ENCODE data around the gene CSTF3.
"Not testable (repeated sequence)": the region's sequence is repeated elsewhere in the genome, so short reads cannot be mapped to it uniquely, and the experiment has no call there.

The CSTF3 gene

GRCh38 chr11:33094157-33094556 is 67.1 kb downstream of the CSTF3 start:
- in situ Hi-C loops (cut with HindIII; ENCODE audit: low sequenced_read_pairs), result no loop called here

DNA sequence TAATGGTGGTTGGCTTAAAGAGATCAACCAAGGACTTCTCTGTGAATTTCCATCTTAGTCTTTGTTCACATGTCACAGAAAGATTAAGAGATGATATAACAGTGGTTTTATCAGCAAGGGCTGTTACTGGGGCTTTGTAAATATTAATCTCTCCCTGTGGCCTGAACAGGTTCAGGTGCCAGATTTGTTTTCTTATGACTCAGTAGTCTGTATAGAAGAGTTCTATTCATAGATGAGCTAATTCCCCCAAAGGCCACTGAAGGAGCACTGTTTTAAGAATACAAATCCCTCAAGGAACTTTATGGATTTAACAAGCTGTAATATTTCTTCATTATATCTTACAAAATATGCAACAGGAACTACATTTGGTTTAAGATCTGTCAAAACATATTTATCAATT is 71.5 kb downstream of the CSTF3 start:
- in situ Hi-C loops (cut with HindIII; ENCODE audit: low sequenced_read_pairs), result no loop called here

DNA sequence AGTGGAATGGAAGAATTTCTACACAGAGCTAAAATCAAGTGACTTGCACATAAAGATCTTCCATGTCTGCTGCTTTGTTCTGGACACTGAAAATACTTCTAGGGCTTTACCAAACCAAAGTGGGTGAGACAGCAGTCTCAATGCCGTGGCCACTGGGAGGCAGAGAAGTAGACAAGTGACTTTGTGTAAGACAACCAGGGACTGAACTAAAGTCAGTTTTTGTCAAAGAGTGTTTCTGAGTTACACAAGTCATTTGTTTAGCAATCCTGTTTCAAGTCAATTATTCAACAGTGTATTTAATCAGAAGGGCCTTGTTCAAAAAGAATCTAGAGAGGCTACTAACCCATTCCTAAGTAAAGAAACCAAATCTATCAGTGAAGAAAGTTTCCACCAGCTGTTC is 75.3 kb downstream of the CSTF3 start:
- in situ Hi-C loops (cut with HindIII; ENCODE audit: low sequenced_read_pairs), result no loop called here

DNA sequence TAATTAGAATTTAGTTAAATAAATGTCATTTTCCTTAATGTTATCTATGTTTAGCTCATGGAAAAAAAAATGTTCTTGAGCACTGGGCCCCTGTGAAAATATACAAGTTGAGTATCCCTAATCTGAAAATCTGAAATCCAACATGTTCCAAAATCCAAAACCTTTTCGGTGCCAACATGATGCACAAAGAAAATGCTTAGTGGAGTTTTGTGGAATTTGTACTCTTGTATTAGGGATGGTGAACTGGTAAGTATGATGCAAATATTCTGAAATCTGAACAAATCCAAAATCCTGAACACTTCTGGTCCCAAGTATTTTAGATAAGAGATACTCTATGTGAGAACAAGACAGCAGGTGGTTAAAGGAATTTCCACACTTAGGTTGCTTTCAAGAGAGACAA is 77.4 kb downstream of the CSTF3 start:
- in situ Hi-C loops (cut with HindIII; ENCODE audit: low sequenced_read_pairs), result no loop called here

GRCh38 chr11:33072465-33072864 is 88.8 kb downstream of the CSTF3 start:
- in situ Hi-C loops (cut with HindIII; ENCODE audit: low sequenced_read_pairs), result no loop called here

DNA sequence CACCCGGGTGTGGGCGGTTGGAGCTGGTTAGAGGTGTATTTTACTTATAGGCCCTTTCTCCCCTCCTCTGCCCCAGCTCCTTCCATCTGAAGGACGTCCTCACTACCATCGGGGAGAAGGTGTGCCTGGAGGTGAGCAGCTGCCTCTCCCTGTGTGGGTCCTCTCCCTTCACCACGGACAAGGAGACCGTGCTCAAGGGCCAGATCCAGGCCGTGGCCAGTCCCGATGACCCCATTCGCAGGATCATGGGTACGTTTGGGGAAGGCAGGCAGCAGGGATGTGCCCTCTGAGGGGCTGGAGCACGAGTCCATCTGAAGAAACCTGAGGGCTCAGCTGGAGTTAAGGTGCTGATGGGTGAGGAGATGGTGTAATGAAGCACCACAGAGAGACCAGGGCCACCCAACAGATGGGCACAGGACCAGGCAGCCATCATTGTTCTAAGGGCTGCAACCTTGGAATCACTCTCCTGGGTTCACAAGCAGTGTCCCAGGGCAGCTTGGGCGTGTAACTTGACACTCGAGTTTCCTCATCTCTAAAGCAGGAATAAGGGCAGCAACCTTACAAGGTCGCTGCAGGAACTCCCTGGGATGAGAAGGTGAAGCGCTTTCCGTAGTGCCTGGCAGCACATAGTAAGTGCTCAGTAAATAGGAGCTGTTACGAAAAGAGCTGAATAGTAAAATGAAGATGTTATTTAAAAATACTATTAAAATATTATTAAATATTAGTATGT is 92.5 kb downstream of the CSTF3 start:
- in situ Hi-C loops (cut with HindIII; ENCODE audit: low sequenced_read_pairs), result no loop called here

- in situ Hi-C loops (cut with HindIII; ENCODE audit: low sequenced_read_pairs), result no loop called here
Measured at GRCh38 chr11:33067294-33067693, 94.0 kb downstream of the CSTF3 start.

DNA sequence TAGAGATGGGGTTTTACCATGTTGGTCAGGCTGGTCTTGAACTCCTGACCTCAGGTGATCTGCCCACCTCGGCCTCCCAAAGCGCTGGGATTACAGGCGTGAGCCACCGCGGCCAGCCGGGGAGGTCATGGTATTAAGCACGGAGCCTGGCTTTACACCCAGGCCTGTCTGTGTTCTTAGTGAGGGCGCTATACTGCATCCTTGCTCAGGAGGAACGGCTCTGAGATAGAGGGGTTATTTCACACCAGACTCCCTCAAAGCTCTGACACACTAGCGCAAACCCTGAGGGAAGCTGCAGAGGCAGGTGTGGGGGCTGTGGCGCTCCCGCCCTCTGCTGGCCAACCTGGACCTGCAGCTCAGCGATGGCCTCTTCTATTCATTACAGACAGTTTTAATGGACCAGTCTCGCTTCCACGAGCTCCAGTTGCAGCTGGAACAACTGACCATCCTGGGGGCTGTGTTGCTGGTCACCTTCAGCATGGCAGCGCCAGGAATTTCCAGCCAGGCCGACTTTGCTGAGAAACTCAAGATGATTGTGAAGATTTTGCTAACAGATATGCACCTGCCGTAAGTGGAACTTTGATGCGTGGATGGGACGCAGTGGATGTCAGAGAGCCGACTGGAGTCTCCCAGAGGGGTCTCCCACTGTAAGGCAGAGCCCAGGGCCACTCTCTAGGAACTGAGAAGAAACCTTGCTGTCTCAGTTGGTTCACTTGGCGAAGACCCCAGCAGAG is 95.7 kb downstream of the CSTF3 start:
- in situ Hi-C loops (cut with HindIII; ENCODE audit: low sequenced_read_pairs), result no loop called here

DNA sequence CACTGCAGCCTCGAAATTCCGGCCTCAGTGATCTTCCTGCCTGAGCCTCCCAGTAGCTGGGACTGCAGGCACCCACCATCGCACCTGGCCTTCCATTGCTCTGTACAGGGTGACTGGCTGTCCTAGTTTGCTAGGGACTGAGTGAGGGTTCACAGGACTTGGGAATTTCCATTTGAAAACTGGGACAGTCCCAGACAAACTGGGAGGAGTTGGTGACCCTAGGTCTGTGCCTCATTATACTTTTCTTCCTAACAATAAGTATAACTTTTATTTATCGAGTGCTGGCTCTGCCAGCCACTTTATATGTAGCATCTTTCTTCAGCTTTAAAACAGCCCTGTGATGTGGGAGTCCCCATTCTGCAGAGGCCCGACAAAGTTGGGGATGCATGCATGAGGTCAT is 96.4 kb downstream of the CSTF3 start:
- in situ Hi-C loops (cut with HindIII; ENCODE audit: low sequenced_read_pairs), result no loop called here

DNA sequence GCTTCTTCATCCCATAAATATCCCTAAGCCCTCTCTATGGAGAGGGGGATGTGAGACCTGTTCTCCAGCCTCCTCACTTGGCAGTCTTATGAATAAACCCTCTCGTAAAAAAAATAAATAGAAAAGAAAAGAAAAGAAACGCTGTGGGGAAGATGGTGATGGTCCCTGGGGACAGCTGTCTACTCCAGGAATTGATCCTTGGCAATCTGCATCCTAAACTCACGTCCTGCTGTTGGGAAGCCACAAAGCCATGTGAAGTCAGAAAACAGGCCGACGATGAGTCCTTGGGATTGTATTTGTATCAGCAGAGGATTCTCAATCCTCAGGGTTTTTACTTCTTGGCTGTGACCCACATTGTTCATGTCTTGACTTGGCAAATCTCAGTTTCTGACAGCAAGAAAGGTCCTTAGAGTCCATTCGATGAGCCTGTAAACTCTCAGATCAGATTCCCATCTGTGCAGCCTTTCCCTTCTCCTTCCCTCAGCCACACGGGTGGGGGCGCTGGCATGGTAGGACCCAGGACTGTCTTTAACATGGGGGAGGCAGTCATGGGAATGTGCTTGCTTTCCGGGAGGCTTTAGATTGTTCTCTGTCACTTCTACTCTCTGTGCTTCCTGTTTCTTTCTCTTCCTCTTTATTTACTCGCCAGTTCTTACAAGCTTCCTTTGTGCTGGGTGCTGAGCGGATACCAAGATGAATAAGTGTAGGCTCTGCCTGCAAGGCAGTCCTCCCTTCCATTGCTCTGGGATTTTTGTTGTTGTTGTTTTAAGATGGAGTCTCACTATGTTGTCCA is 97.1 kb downstream of the CSTF3 start:
- in situ Hi-C loops (cut with HindIII; ENCODE audit: low sequenced_read_pairs), result no loop called here

- in situ Hi-C loops (cut with HindIII; ENCODE audit: low sequenced_read_pairs), result no loop called here
Measured at GRCh38 chr11:33063326-33063881, 97.9 kb downstream of the CSTF3 start.

DNA sequence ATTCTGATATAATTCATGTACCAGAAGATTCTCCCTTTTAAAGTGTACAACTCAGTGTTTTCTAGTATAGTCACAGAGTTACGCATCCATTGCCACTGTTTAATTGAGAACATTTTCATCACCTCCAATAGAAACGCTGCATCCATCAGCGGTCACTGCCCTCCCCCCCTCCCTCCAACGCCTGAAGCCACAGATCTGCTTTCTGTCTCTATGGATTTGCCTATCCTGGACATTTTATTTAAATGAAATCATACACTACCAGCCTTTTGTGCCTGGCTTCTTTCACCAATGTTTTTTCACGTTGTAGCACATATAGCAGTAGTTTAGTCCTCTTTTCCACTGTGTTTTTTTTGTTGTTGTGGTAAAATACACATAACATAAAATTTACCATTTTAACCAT is 99.1 kb downstream of the CSTF3 start:
- in situ Hi-C loops (cut with HindIII; ENCODE audit: low sequenced_read_pairs), result no loop called here

- in situ Hi-C loops (cut with HindIII; ENCODE audit: low sequenced_read_pairs), result no loop called here
Measured at GRCh38 chr11:33060271-33060670, 101.0 kb downstream of the CSTF3 start.

DNA sequence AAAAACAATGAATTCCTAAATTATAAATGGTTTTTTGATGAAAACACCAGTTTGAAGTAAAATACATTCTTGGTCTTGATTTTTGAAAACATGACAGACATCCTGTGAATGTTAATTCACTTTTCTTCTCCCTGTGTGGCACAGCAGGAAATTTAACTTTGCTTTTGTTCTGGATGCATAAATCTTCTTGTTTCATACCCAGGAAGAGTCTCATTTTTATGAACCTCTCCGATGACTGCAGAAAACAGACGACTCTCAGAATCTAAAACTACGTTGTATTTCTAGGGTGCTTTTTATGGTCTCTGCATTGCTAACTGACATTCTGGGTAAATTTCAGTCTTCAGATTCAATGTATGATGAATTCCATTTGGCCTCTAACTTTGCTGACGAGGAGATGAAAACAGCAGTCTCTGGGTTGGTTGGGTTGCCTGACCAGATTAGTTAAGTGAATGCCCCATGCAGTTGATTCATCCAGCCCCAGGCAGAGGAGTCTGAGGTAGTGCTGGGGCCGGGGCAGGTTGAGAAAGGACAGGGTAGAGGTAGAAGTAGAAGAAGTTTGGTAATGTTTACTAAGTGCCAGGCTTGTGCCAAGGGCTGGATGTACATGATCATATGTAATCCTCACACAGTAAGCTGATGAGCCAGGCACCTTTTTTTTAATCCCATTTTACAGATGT is 101.8 kb downstream of the CSTF3 start:
- in situ Hi-C loops (cut with HindIII; ENCODE audit: low sequenced_read_pairs), result no loop called here

DNA sequence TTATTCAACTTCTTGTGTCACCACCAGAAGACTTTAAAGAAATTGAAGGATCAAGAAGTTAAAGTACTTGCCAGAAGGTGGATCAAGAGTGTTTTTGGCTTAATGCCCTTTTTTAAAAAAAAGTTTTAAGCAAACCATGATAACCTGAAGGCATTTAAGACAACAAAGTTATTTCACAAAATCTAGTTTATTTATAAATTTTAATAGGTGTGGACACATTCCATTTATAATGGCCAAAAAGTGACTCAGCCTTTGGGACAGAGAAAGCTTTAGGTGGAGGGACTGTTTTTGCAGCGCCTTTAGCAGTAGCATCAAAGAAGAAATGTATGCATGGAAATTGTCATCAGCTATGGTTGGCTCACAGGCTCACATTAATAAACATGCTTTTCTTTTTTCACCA is 104.0 kb downstream of the CSTF3 start:
- in situ Hi-C loops (cut with HindIII; ENCODE audit: low sequenced_read_pairs), result no loop called here

DNA sequence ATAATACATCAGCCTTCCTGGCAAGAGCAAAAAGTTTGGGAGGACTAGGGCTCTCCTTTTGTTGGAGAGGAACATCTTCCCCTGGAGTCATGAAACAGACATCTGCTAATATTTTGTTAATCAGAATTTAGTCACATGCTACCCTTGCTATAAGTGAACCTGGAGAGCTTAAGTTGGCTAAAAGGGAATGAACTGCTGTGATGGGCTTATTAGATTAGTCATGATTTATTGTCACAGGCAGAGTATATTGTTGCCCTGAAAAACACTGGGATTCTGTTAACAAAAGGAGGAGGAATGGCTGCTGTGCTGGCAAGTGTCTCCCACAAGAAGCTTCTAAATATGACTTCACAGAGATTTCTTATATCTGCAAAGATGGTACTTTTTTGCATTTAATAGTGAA is 105.9 kb downstream of the CSTF3 start:
- in situ Hi-C loops (cut with HindIII; ENCODE audit: low sequenced_read_pairs), result no loop called here

GRCh38 chr11:33052231-33052630 is 109.0 kb downstream of the CSTF3 start:
- in situ Hi-C loops (cut with HindIII; ENCODE audit: low sequenced_read_pairs), result no loop called here

- in situ Hi-C loops (cut with HindIII; ENCODE audit: low sequenced_read_pairs), result not testable (repeated sequence)
Measured at GRCh38 chr11:33049565-33050408, 111.5 kb downstream of the CSTF3 start.

- in situ Hi-C loops (cut with HindIII; ENCODE audit: low sequenced_read_pairs), result not testable (repeated sequence)
Measured at GRCh38 chr11:33048701-33049100, 112.6 kb downstream of the CSTF3 start.

Measured in DLD1 (cell line).